Activated CD8-positive, alpha-beta T cell treated with anti-CD3 and anti-CD28 coated beads for 36 hours (primary cell): ENCODE results near the gene SETD9. TPM values are rescaled to one million over a fixed set of nuclear protein-coding genes. Genes with fewer than 3 reads are reported as not detected.

ENCODE experiments used
- ATAC-seq: fragments of 200-7000 bp; cut with Tn5 transposase; one replicate; pipeline ENCODE4 v1.10.0; 2021; ENCODE audit warnings: mild to moderate bottlenecking, moderate library complexity
- CTCF ChIA-PET: fragments of 350-600 bp; sonication (Branson Sonifier 250); formaldehyde crosslinking; loops from one replicate; lab custom pipeline; 2021; ENCODE audit warnings: antibody characterized with exemption; lab: Charles Lee
- POLR2A ChIA-PET: fragments of 350-600 bp; sonication (Branson Sonifier 250); formaldehyde crosslinking; loops from one replicate; lab custom pipeline; 2021; ENCODE audit warnings: antibody characterized with exemption; lab: Charles Lee
- DNase-seq: peaks from one replicate; pipeline ENCODE4 v3.0.0-alpha.2; 2020
- H3K27ac Mint-ChIP-seq: one replicate; pipeline ENCODE4 v1.8.0; 2021; ENCODE audit warnings: mild to moderate bottlenecking, mixed read lengths
- H3K27me3 Mint-ChIP-seq: one replicate; pipeline ENCODE4 v1.8.0; 2021; ENCODE audit warnings: mixed read lengths
- H3K36me3 Mint-ChIP-seq: one replicate; pipeline ENCODE4 v1.8.0; 2021; ENCODE audit warnings: low read depth, mixed read lengths
- H3K4me1 Mint-ChIP-seq: one replicate; pipeline ENCODE4 v1.8.0; 2021; ENCODE audit warnings: low read depth, mixed read lengths
- H3K4me3 Mint-ChIP-seq: one replicate; pipeline ENCODE4 v1.8.0; 2021; ENCODE audit warnings: mild to moderate bottlenecking, moderate library complexity, mixed read lengths
- H3K9me3 Mint-ChIP-seq: one replicate; pipeline ENCODE4 v1.8.0; 2021; ENCODE audit warnings: mixed read lengths
- intact Hi-C: fragments of 100-400 bp; cut with micrococcal nuclease; formaldehyde crosslinking; loops from one replicate; pipeline ENCODE4 v1.10.0; 2022
- total RNA-seq, 2 experiments: library from RNA; stranded (reverse); gene quantifications; one replicate each; pipeline ENCODE4 v1.2.3, GENCODE V29; 2021
- TF ChIP-seq, protein P1 (sequence below): fragments of 200-600 bp; IDR thresholded peaks from one replicate; pipeline ENCODE4 v1.8.0; 2022; ENCODE audit warnings: antibody characterized with exemption, mild to moderate bottlenecking

The SETD9 gene
- total RNA-seq, 2 experiments from 2014 or later: 8.1 to 9.3 TPM

DNA sequence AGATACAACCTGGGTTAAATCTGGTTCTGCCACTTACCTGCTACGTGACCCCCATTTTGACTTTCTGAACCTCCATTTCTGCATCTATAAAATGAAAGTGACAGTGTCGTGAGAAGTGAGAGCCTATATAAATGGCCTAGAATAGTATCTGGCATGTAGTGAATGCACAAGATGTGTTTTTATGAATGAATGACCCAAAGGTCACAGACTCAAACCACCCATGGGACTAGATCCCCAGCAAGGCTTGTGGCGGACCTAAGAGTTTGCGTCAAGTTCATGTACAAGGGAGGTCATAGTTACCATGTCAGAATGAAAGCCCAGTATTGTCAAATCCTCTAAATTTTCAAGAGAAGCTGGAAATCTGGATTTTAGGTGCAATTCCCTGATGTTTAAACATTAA lies 11.2 kb upstream of the SETD9 start:
- no peak overlapping the region for H3K4me3 Mint-ChIP-seq
- no peaks in the 10 kb centered on the region for H3K9me3 Mint-ChIP-seq
- DNase-seq: no peak
- intact Hi-C loops: no loop called here
- TF ChIP-seq, protein P1, sequence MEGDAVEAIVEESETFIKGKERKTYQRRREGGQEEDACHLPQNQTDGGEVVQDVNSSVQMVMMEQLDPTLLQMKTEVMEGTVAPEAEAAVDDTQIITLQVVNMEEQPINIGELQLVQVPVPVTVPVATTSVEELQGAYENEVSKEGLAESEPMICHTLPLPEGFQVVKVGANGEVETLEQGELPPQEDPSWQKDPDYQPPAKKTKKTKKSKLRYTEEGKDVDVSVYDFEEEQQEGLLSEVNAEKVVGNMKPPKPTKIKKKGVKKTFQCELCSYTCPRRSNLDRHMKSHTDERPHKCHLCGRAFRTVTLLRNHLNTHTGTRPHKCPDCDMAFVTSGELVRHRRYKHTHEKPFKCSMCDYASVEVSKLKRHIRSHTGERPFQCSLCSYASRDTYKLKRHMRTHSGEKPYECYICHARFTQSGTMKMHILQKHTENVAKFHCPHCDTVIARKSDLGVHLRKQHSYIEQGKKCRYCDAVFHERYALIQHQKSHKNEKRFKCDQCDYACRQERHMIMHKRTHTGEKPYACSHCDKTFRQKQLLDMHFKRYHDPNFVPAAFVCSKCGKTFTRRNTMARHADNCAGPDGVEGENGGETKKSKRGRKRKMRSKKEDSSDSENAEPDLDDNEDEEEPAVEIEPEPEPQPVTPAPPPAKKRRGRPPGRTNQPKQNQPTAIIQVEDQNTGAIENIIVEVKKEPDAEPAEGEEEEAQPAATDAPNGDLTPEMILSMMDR: no peak
- peaks cover 9% of the 10 kb centered on the region for H3K4me1 Mint-ChIP-seq
- H3K27ac Mint-ChIP-seq: no peak overlapping the region
- CTCF ChIA-PET: interaction anchor here (1.1 to 2.0 kb wide), 2 partner anchors 240 to 627 kb away, joined by 5 to 12 read pairs; no protein-coding TSS in a partner anchor
- ATAC-seq: no peak
- POLR2A ChIA-PET: interaction anchor here (1.3 kb wide), 1 partner anchor 11 kb away, joined by 3 read pairs; the partner anchor contains the start of gene SETD9
- H3K27me3 Mint-ChIP-seq: no peaks in the 10 kb centered on the region
- H3K36me3 Mint-ChIP-seq: peaks cover 6% of the 10 kb centered on the region

DNA sequence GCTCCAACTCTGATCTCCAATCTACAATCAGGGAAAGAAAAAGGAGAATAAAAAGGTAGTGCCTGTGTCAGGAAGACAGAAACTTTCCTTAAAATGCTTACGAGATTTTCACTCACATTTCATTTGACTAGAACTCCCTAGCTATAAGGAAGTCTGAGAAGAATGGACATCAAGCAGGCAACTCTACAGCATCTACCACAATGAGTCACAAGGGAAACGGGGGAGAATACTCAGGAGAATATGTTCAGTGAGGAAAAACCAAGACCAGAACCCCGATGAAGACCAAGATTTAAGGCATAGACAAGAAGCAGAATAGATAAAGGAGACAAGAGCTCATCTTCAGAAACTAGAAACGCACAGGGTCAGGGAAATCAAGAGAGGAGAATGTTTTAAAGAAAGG lies 9.0 kb upstream of the SETD9 start:
- Mint-ChIP-seq H3K27me3 (no peaks in the 10 kb centered on the region), H3K27ac (no peak overlapping the region), H3K4me1 (peaks cover 4% of the 10 kb centered on the region), H3K4me3 (no peak overlapping the region), H3K9me3 (no peaks in the 10 kb centered on the region), H3K36me3 (peaks cover 2% of the 10 kb centered on the region)
- ATAC-seq (no peak), DNase-seq (no peak)
- TF ChIP-seq, protein P1: no peak
- POLR2A ChIA-PET: no interaction called here
- intact Hi-C loops: loop anchor here (2.0 to 5.0 kb wide), 2 partner anchors 237 to 320 kb away; no protein-coding TSS in a partner anchor
- CTCF ChIA-PET: interaction anchor here (0.6 to 2.7 kb wide), 25 partner anchors 9 to 647 kb away, joined by 3 to 10 read pairs (median 4); no protein-coding TSS in a partner anchor

DNA sequence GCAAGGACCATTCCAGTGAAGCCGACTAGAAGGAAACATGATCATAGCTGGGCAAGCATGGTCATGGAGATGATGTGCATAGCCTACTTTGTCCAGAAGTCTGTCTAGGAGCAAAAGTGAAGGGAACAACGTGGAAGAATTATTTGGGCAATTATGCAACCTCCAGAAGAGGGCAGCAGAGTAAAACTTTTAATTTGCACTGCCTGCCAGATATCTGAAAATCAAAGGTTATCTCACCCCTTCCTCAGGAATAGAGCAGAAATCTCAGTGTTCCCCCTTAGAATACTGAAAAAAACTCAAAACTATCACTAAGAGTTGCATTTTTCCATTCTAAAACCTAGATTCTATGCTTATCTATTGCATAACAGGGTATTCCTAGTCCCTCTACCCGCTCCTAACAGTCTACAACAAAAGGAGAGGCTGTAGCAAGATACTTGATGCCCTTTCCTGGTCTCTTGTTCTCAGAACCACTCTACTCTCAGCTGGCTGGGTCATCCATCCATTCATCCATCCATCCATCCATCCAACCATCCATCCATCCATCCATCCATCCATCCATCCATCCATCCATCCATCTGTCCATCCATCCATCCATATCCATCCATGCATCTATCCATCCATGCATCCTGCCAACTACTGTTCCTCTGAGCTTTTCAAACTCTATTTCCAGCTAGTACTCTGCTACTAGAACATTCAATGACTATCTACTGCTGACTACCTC lies 8.4 kb upstream of the SETD9 start:
- TF ChIP-seq, protein P1: peak; percentile 82
- Mint-ChIP-seq H3K27me3 (no peaks in the 10 kb centered on the region), H3K9me3 (no peaks in the 10 kb centered on the region), H3K4me3 (no peak overlapping the region), H3K36me3 (no peaks in the 10 kb centered on the region), H3K4me1 (peaks cover 4% of the 10 kb centered on the region), H3K27ac (no peak overlapping the region)
- peak; percentile 61 for ATAC-seq
- ChIA-PET CTCF (interaction anchor here (0.8 to 3.1 kb wide), 34 partner anchors 9 to 398 kb away, joined by 3 to 18 read pairs (median 4); no protein-coding TSS in a partner anchor), POLR2A (interaction anchor here (0.6 to 0.7 kb wide), 2 partner anchors 16 to 203 kb away, joined by 3 to 4 read pairs; no protein-coding TSS in a partner anchor)
- intact Hi-C loops: loop anchor here (2.0 to 5.0 kb wide), 2 partner anchors 236 to 320 kb away; no protein-coding TSS in a partner anchor
- DNase-seq: peak; percentile 35

DNA sequence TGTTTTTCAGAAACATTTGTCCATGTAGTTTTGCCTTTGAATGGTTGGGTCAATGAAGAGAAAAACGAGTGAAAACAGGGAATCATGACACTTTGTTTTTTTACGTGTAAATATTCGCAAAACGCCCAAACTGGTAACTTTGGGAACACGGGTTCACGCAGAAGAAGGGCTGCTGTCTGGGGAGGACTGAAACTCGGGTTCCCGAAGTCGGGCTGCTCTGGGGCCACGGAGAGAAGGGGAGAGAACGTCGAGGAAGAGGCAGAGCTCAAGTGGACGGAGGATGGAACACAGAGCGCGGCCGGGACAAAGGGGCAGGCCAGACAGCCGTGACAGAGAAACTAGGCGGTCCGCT lies 478 bp upstream of the SETD9 start:
- Mint-ChIP-seq H3K27ac (peak overlapping the region; percentile 86), H3K4me3 (peak overlapping the region; percentile 82), H3K27me3 (peaks cover 3% of the 10 kb centered on the region), H3K9me3 (no peaks in the 10 kb centered on the region), H3K36me3 (peaks cover 5% of the 10 kb centered on the region), H3K4me1 (peaks cover 19% of the 10 kb centered on the region)
- no peak for ATAC-seq
- POLR2A ChIA-PET: interaction anchor here (1.2 to 2.1 kb wide), 2 partner anchors 9 to 10 kb away, joined by 3 to 8 read pairs; no protein-coding TSS in a partner anchor
- no peak for DNase-seq
- intact Hi-C loops: no loop called here
- CTCF ChIA-PET: interaction anchor here (1.0 kb wide), 1 partner anchor 13 kb away, joined by 3 read pairs; no protein-coding TSS in a partner anchor
- TF ChIP-seq, protein P1: no peak
